Measurements from ENCODE around the gene GFRA1. TPM values are rescaled to one million over a fixed set of nuclear protein-coding genes. Genes with fewer than 3 reads are reported as not detected.

GFRA1 gene
- total RNA-seq, 2 experiments from 2014 or later, result not detected

- no peak for TF ChIP-seq CTCF (IDR thresholded peaks at IDR 0.05)
- Histone ChIP-seq H3K36me3 (ENCODE audit: insufficient read depth, low read length) (no peaks in the 10 kb centered on the region), H3K4me3 (ENCODE audit: low read length) (no peak overlapping the region), H3K27ac (ENCODE audit: low read depth in 1 of 2, low read length in 2 of 2) (no peak overlapping the region), H3K9me3 (ENCODE audit: control insufficient read depth in 1 of 2, insufficient read depth in 1 of 2, low read length in 2 of 2) (no peaks in the 10 kb centered on the region), H3K4me1 (ENCODE audit: insufficient read depth, low read length) (no peaks in the 10 kb centered on the region), H3K27me3 (ENCODE audit: control insufficient read depth in 1 of 2, insufficient read depth in 2 of 2, low read length in 2 of 2) (no peaks in the 10 kb centered on the region)
- Mint-ChIP-seq H3K4me3 (no peak overlapping the region), H3K36me3 (ENCODE audit: low read depth) (no peaks in the 10 kb centered on the region), H3K9me3 (no peaks in the 10 kb centered on the region), H3K27me3 (no peaks in the 10 kb centered on the region), H3K4me1 (ENCODE audit: low read depth) (no peaks in the 10 kb centered on the region), H3K27ac (no peak overlapping the region)
- DNase-seq (no peak), ATAC-seq (ENCODE audit: poor library complexity) (no peak)
- intact Hi-C loops (cut with DNase I, micrococcal nuclease), result no loop called here
- ChIA-PET POLR2A (no interaction called here), CTCF (no interaction called here)
These were observed 49.7 kb downstream of the GFRA1 start for GRCh38 chr10:116223289-116223688.

- no peak for TF ChIP-seq CTCF (IDR thresholded peaks at IDR 0.05)
- no peak for ATAC-seq (ENCODE audit: poor library complexity)
- DNase-seq, result no peak
- Histone ChIP-seq H3K9me3 (ENCODE audit: control insufficient read depth in 1 of 2, insufficient read depth in 1 of 2, low read length in 2 of 2) (no peaks in the 10 kb centered on the region), H3K27ac (ENCODE audit: low read depth in 1 of 2, low read length in 2 of 2) (no peak overlapping the region), H3K4me1 (ENCODE audit: insufficient read depth, low read length) (no peaks in the 10 kb centered on the region), H3K27me3 (ENCODE audit: control insufficient read depth in 1 of 2, insufficient read depth in 2 of 2, low read length in 2 of 2) (no peaks in the 10 kb centered on the region), H3K36me3 (ENCODE audit: insufficient read depth, low read length) (no peaks in the 10 kb centered on the region), H3K4me3 (ENCODE audit: low read length) (no peak overlapping the region)
- Mint-ChIP-seq H3K27ac (no peak overlapping the region), H3K9me3 (no peaks in the 10 kb centered on the region), H3K27me3 (no peaks in the 10 kb centered on the region), H3K4me3 (no peak overlapping the region), H3K4me1 (ENCODE audit: low read depth) (no peaks in the 10 kb centered on the region), H3K36me3 (ENCODE audit: low read depth) (no peaks in the 10 kb centered on the region)
- POLR2A ChIA-PET, result no interaction called here
- CTCF ChIA-PET, result no interaction called here
- intact Hi-C loops (cut with DNase I, micrococcal nuclease), result no loop called here
These were observed 52.0 kb downstream of the GFRA1 start for GRCh38 chr10:116221053-116221452.

GRCh38 chr10:116216676-116217075 lies 56.3 kb downstream of the GFRA1 start:
- no peak for ATAC-seq (ENCODE audit: poor library complexity)
- H3K27ac Mint-ChIP-seq, result no peak overlapping the region

More at GRCh38 chr10:116216676-116217075, 56.3 kb downstream of the GFRA1 start:
- H3K27me3 Mint-ChIP-seq, result no peaks in the 10 kb centered on the region
- no peaks in the 10 kb centered on the region for H3K9me3 ChIP-seq (ENCODE audit: control insufficient read depth in 1 of 2, insufficient read depth in 1 of 2, low read length in 2 of 2)
- TF ChIP-seq CTCF (IDR thresholded peaks at IDR 0.05), result no peak
- H3K4me3 Mint-ChIP-seq, result no peak overlapping the region
- no peak overlapping the region for H3K4me3 ChIP-seq (ENCODE audit: low read length)
- ChIA-PET CTCF (no interaction called here), POLR2A (no interaction called here)
- H3K9me3 Mint-ChIP-seq, result no peaks in the 10 kb centered on the region
- no peaks in the 10 kb centered on the region for H3K4me1 ChIP-seq (ENCODE audit: insufficient read depth, low read length)
- no peaks in the 10 kb centered on the region for H3K4me1 Mint-ChIP-seq (ENCODE audit: low read depth)
- no peaks in the 10 kb centered on the region for H3K27me3 ChIP-seq (ENCODE audit: control insufficient read depth in 1 of 2, insufficient read depth in 2 of 2, low read length in 2 of 2)
- H3K27ac ChIP-seq (ENCODE audit: low read depth in 1 of 2, low read length in 2 of 2), result no peak overlapping the region
- intact Hi-C loops (cut with DNase I, micrococcal nuclease), result no loop called here
- H3K36me3 Mint-ChIP-seq (ENCODE audit: low read depth), result no peaks in the 10 kb centered on the region
- H3K36me3 ChIP-seq (ENCODE audit: insufficient read depth, low read length), result no peaks in the 10 kb centered on the region
- DNase-seq, result no peak
